ENCODE results near the gene EPHB3.
"Not testable (repeated sequence)": the region's sequence is repeated elsewhere in the genome, so short reads cannot be mapped to it uniquely, and the experiment has no call there.

The EPHB3 gene

DNA sequence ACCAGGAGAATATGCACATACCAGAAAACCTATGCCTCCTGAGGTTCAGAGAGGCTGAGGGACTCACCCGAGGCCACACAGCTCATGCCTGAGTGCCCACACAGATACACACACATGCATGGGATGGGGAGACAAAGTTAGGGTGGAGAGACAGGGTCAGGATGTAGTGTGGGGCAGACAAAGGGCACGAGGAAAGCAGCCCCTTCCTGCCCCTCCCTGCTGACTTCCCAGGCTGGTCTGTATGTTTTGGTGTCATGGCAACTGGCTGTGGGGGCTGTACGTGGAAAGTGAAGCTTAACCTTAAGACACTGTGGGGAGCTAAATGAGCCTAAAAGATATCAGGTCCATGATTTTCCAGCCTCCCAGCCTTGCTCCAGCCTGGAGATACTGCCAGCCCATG, 57.8 kb downstream of the EPHB3 start:
- no peak overlapping the region for H3K4me3 ChIP-seq (ENCODE audit: low read depth, low read length)
- no peak for DNase-seq (ENCODE audit: low read depth)

GRCh38 chr3:184619787-184620430, 58.3 kb downstream of the EPHB3 start:
- DNase-seq (ENCODE audit: low read depth), result no peak
- no peak for TF ChIP-seq MYC (IDR thresholded peaks at IDR 0.05; ENCODE audit: low read depth, low read length)
- TF ChIP-seq, protein P1, sequence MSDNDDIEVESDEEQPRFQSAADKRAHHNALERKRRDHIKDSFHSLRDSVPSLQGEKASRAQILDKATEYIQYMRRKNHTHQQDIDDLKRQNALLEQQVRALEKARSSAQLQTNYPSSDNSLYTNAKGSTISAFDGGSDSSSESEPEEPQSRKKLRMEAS (IDR thresholded peaks at IDR 0.05; ENCODE audit: low read depth, low read length), result no peak
- TF ChIP-seq, protein P2, sequence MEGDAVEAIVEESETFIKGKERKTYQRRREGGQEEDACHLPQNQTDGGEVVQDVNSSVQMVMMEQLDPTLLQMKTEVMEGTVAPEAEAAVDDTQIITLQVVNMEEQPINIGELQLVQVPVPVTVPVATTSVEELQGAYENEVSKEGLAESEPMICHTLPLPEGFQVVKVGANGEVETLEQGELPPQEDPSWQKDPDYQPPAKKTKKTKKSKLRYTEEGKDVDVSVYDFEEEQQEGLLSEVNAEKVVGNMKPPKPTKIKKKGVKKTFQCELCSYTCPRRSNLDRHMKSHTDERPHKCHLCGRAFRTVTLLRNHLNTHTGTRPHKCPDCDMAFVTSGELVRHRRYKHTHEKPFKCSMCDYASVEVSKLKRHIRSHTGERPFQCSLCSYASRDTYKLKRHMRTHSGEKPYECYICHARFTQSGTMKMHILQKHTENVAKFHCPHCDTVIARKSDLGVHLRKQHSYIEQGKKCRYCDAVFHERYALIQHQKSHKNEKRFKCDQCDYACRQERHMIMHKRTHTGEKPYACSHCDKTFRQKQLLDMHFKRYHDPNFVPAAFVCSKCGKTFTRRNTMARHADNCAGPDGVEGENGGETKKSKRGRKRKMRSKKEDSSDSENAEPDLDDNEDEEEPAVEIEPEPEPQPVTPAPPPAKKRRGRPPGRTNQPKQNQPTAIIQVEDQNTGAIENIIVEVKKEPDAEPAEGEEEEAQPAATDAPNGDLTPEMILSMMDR (IDR thresholded peaks at IDR 0.05; ENCODE audit: low read depth, low read length), result no peak
- no peak for TF ChIP-seq POLR2A (IDR thresholded peaks at IDR 0.05; ENCODE audit: extremely low read depth, insufficient read length)
- H3K4me3 ChIP-seq (ENCODE audit: low read depth, low read length), result no peak overlapping the region

More for the DNA sequence above, 57.8 kb downstream of the EPHB3 start:
- TF ChIP-seq, protein P2 (IDR thresholded peaks at IDR 0.05; ENCODE audit: low read depth, low read length), result no peak
- no peak for TF ChIP-seq MYC (IDR thresholded peaks at IDR 0.05; ENCODE audit: low read depth, low read length)
- TF ChIP-seq POLR2A (IDR thresholded peaks at IDR 0.05; ENCODE audit: extremely low read depth, insufficient read length), result no peak
- TF ChIP-seq, protein P1 (IDR thresholded peaks at IDR 0.05; ENCODE audit: low read depth, low read length), result no peak

- DNase-seq (ENCODE audit: low read depth), result peak; percentile 26
- no peak overlapping the region for H3K4me3 ChIP-seq (ENCODE audit: low read depth, low read length)
- TF ChIP-seq, protein P1 (IDR thresholded peaks at IDR 0.05; ENCODE audit: low read depth, low read length), result no peak
- TF ChIP-seq MYC (IDR thresholded peaks at IDR 0.05; ENCODE audit: low read depth, low read length) (no peak), POLR2A (IDR thresholded peaks at IDR 0.05; ENCODE audit: extremely low read depth, insufficient read length) (no peak)
- TF ChIP-seq, protein P2 (IDR thresholded peaks at IDR 0.05; ENCODE audit: low read depth, low read length), result no peak
Measured at GRCh38 chr3:184620475-184621119, 59.0 kb downstream of the EPHB3 start.

DNA sequence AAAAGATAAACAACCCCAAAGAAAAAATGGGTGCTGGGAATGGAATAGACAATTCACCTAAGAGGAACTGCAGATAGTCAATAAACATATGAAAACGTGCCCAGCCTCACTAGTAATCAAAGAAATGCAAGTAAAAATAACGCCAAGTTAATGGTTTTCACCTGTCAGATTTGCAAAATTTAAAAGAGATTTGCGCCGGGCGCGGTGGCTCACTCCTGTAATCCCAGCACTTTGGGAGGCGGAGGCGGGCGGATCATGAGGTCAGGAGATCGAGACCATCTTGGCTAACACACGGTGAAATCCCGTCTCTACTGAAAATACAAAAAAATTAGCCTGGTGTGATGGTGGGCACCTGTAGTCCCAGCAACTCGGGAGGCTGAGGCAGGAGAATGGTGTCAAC, 60.6 kb downstream of the EPHB3 start:
- DNase-seq (ENCODE audit: low read depth); H3K4me3 ChIP-seq (ENCODE audit: low read depth, low read length): not testable (repeated sequence)

- no peak overlapping the region for H3K4me3 ChIP-seq (ENCODE audit: low read depth, low read length)
- DNase-seq (ENCODE audit: low read depth), result no peak
- no peak for TF ChIP-seq POLR2A (IDR thresholded peaks at IDR 0.05; ENCODE audit: extremely low read depth, insufficient read length)
- TF ChIP-seq, protein P1 (IDR thresholded peaks at IDR 0.05; ENCODE audit: low read depth, low read length), result no peak
- TF ChIP-seq, protein P2 (IDR thresholded peaks at IDR 0.05; ENCODE audit: low read depth, low read length), result no peak
- no peak for TF ChIP-seq MYC (IDR thresholded peaks at IDR 0.05; ENCODE audit: low read depth, low read length)
Measured at GRCh38 chr3:184626923-184627322, 65.3 kb downstream of the EPHB3 start.

- TF ChIP-seq, protein P2 (IDR thresholded peaks at IDR 0.05; ENCODE audit: low read depth, low read length), result no peak
- TF ChIP-seq MYC (IDR thresholded peaks at IDR 0.05; ENCODE audit: low read depth, low read length) (no peak), POLR2A (IDR thresholded peaks at IDR 0.05; ENCODE audit: extremely low read depth, insufficient read length) (no peak)
- TF ChIP-seq, protein P1 (IDR thresholded peaks at IDR 0.05; ENCODE audit: low read depth, low read length), result no peak
- no peak overlapping the region for H3K4me3 ChIP-seq (ENCODE audit: low read depth, low read length)
- DNase-seq (ENCODE audit: low read depth), result no peak
Measured at GRCh38 chr3:184629555-184630160, 68.1 kb downstream of the EPHB3 start.

Measured in NB4 (cell line).